Urinary bladder (tissue), 4 donors: ENCODE measurements around the gene NDEL1. TPM values are rescaled to one million over a fixed set of nuclear protein-coding genes. Genes with fewer than 3 reads are reported as not detected.
A peak's percentile ranks its signal among the peaks of the same experiment; 100 is the strongest.

Experiments used
- DNase-seq: peaks from one replicate; pipeline ENCODE4 v3.0.0-alpha.2; 2015; ENCODE audit errors: extremely low spot score
- H3K27ac ChIP-seq: one replicate; pipeline ENCODE4 v1.5.1; 2013; ENCODE audit warnings: low read depth, mild to moderate bottlenecking, moderate library complexity
- H3K36me3 ChIP-seq: one replicate; pipeline ENCODE4 v1.6.1; 2013; ENCODE audit warnings: mild to moderate bottlenecking, moderate library complexity; ENCODE audit not compliant: insufficient read depth
- H3K4me1 ChIP-seq: one replicate; pipeline ENCODE4 v1.6.1; 2013; ENCODE audit warnings: mild to moderate bottlenecking, moderate library complexity; ENCODE audit not compliant: insufficient read depth
- H3K4me3 ChIP-seq: one replicate; pipeline ENCODE4 v1.5.1; 2013; ENCODE audit warnings: low read depth, low read length
- WGBS: extraction: QIAGEN DNeasy Blood & Tissue Kit; methylation state at CpG from one replicate; pipeline ENCODE4 v1.1.7; 2013; 5-methylcytosine and 5-hydroxymethylcytosine counted together
- polyA plus RNA-seq: library from polyadenylated mRNA; stranded (reverse); fragments of 200-250 nt; gene quantifications from one replicate; pipeline ENCODE4 v1.2.3, GENCODE V29; 2013
- total RNA-seq: library from RNA; depleted of rRNA; stranded (reverse); fragments of >200 nt; gene quantifications from one replicate; pipeline ENCODE4 v1.2.3, GENCODE V29; 2014
- donor health status: healthy with polysubstance abuse.
- donor health status: healthy.

Gene NDEL1
- total and polyA plus RNA-seq, 2 donors = 43.9 to 57.4 TPM

GRCh38 chr17:8405499-8406016 lies 30.1 kb upstream of the NDEL1 start:
- no peak for DNase-seq
- no peak overlapping the region for H3K27ac ChIP-seq
- 84% methylated on average over 11 of the region's 11 CpGs for WGBS

GRCh38 chr17:8406174-8406573 lies 29.5 kb upstream of the NDEL1 start:
- 73% methylated on average over 2 of the region's 2 CpGs for WGBS
- Histone ChIP-seq H3K4me3 (no peak overlapping the region), H3K4me1 (no peaks in the 10 kb centered on the region), H3K27ac (no peak overlapping the region), H3K36me3 (no peaks in the 10 kb centered on the region)
- no peak for DNase-seq

More at GRCh38 chr17:8405499-8406016, 30.1 kb upstream of the NDEL1 start:
- no peak overlapping the region for H3K4me3 ChIP-seq
- H3K4me1 ChIP-seq = no peaks in the 10 kb centered on the region
- no peaks in the 10 kb centered on the region for H3K36me3 ChIP-seq

- no peak for DNase-seq
- Histone ChIP-seq H3K27ac (no peak overlapping the region), H3K4me1 (no peaks in the 10 kb centered on the region), H3K4me3 (no peak overlapping the region), H3K36me3 (no peaks in the 10 kb centered on the region)
- 59% methylated on average over 14 of the region's 14 CpGs for WGBS
Observed at GRCh38 chr17:8408371-8408770, 27.3 kb upstream of the NDEL1 start.

GRCh38 chr17:8409966-8410882 lies 25.5 kb upstream of the NDEL1 start:
- no peak overlapping the region for H3K27ac ChIP-seq
- no peaks in the 10 kb centered on the region for H3K36me3 ChIP-seq
- DNase-seq = peak; percentile 59
- H3K4me3 ChIP-seq = no peak overlapping the region
- no peaks in the 10 kb centered on the region for H3K4me1 ChIP-seq
- WGBS = 25% methylated on average over 19 of the region's 19 CpGs

GRCh38 chr17:8410883-8411238 lies 24.8 kb upstream of the NDEL1 start:
- Histone ChIP-seq H3K27ac (no peak overlapping the region), H3K4me1 (no peaks in the 10 kb centered on the region), H3K36me3 (no peaks in the 10 kb centered on the region), H3K4me3 (no peak overlapping the region)
- 94% methylated on average over 1 of the region's 1 CpG for WGBS
- no peak for DNase-seq

- 68% methylated on average over 5 of the region's 5 CpGs for WGBS
- H3K4me3 ChIP-seq = no peak overlapping the region
- H3K4me1 ChIP-seq = no peaks in the 10 kb centered on the region
- H3K27ac ChIP-seq = no peak overlapping the region
- no peak for DNase-seq
- no peaks in the 10 kb centered on the region for H3K36me3 ChIP-seq
Observed at GRCh38 chr17:8412089-8412488, 23.6 kb upstream of the NDEL1 start.

GRCh38 chr17:8413328-8413727 lies 22.4 kb upstream of the NDEL1 start:
- WGBS = 79% methylated on average over 4 of the region's 4 CpGs
- no peak overlapping the region for H3K27ac ChIP-seq
- no peak overlapping the region for H3K4me3 ChIP-seq
- no peaks in the 10 kb centered on the region for H3K4me1 ChIP-seq
- no peaks in the 10 kb centered on the region for H3K36me3 ChIP-seq
- DNase-seq = no peak

- no peak overlapping the region for H3K4me3 ChIP-seq
- no peaks in the 10 kb centered on the region for H3K4me1 ChIP-seq
- no peak for DNase-seq
- no peaks in the 10 kb centered on the region for H3K36me3 ChIP-seq
- H3K27ac ChIP-seq = no peak overlapping the region
Observed at GRCh38 chr17:8413938-8414337, 21.7 kb upstream of the NDEL1 start.

GRCh38 chr17:8417806-8418205 lies 17.9 kb upstream of the NDEL1 start:
- no peaks in the 10 kb centered on the region for H3K4me1 ChIP-seq
- H3K36me3 ChIP-seq = no peaks in the 10 kb centered on the region
- H3K4me3 ChIP-seq = no peak overlapping the region
- H3K27ac ChIP-seq = no peak overlapping the region
- WGBS = 83% methylated on average over 4 of the region's 4 CpGs
- DNase-seq = no peak

- DNase-seq = no peak
- Histone ChIP-seq H3K4me3 (no peak overlapping the region), H3K36me3 (no peaks in the 10 kb centered on the region), H3K4me1 (no peaks in the 10 kb centered on the region), H3K27ac (no peak overlapping the region)
- WGBS = 45% methylated on average over 1 of the region's 1 CpG
Observed at GRCh38 chr17:8418471-8418870, 17.2 kb upstream of the NDEL1 start.

- Histone ChIP-seq H3K27ac (no peak overlapping the region), H3K4me1 (no peaks in the 10 kb centered on the region), H3K36me3 (no peaks in the 10 kb centered on the region), H3K4me3 (no peak overlapping the region)
- 45% methylated on average over 1 of the region's 1 CpG for WGBS
- DNase-seq = no peak
Observed at GRCh38 chr17:8419305-8419704, 16.4 kb upstream of the NDEL1 start.

- 39% methylated on average over 5 of the region's 5 CpGs for WGBS
- no peak for DNase-seq
- no peak overlapping the region for H3K27ac ChIP-seq
Observed at GRCh38 chr17:8420041-8420934, 15.4 kb upstream of the NDEL1 start.

GRCh38 chr17:8421571-8421970 lies 14.1 kb upstream of the NDEL1 start:
- WGBS = 64% methylated on average over 3 of the region's 3 CpGs
- Histone ChIP-seq H3K36me3 (no peaks in the 10 kb centered on the region), H3K27ac (no peak overlapping the region), H3K4me1 (no peaks in the 10 kb centered on the region), H3K4me3 (no peak overlapping the region)
- no peak for DNase-seq

More at GRCh38 chr17:8420041-8420934, 15.4 kb upstream of the NDEL1 start:
- Histone ChIP-seq H3K4me3 (no peak overlapping the region), H3K36me3 (no peaks in the 10 kb centered on the region), H3K4me1 (no peaks in the 10 kb centered on the region)
